Measurements from ENCODE around the gene AADAT.

DNA sequence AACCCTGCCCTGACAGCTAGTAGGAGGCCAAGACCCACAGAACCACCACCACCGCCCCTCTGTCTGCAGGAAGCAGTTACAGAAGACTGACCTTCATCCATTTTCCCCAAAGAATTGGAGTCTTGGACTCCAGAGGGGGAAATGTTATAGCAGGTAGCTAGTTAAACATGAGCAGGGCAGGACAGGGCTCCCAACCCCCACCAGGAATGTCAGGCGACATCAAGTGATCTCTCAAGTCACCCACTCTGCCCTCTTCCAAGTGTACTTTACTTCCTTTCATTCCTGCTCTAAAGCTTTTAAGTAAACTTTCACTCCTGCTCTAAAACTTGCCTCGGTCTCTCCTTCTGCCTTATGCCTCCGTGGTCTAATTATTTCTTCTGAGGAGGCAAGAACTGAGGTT, 17.1 kb upstream of the AADAT start:
- TF ChIP-seq, protein P1, sequence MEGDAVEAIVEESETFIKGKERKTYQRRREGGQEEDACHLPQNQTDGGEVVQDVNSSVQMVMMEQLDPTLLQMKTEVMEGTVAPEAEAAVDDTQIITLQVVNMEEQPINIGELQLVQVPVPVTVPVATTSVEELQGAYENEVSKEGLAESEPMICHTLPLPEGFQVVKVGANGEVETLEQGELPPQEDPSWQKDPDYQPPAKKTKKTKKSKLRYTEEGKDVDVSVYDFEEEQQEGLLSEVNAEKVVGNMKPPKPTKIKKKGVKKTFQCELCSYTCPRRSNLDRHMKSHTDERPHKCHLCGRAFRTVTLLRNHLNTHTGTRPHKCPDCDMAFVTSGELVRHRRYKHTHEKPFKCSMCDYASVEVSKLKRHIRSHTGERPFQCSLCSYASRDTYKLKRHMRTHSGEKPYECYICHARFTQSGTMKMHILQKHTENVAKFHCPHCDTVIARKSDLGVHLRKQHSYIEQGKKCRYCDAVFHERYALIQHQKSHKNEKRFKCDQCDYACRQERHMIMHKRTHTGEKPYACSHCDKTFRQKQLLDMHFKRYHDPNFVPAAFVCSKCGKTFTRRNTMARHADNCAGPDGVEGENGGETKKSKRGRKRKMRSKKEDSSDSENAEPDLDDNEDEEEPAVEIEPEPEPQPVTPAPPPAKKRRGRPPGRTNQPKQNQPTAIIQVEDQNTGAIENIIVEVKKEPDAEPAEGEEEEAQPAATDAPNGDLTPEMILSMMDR (IDR thresholded peaks at IDR 0.05; ENCODE audit: low read depth, low read length, poor library complexity, severe bottlenecking) = no peak
- TF ChIP-seq EZH2phosphoT487 (IDR thresholded peaks at IDR 0.05; ENCODE audit: borderline replicate concordance, low read length) = no peak

Measured in DOHH2 (cell line).